ENCODE data around the gene CNOT9.
"Not testable (repeated sequence)": the region's sequence is repeated elsewhere in the genome, so short reads cannot be mapped to it uniquely, and the experiment has no call there.

Gene CNOT9

GRCh38 chr2:218568190-218569037 is at the start of gene CNOT9, which contains the start of gene USP37:
CNOT9 (plus strand) TSS chr2:218568839; CDS start chr2:218568955, 116 bp downstream.
USP37 (minus strand) TSS chr2:218568351; CDS start chr2:218558653, 9,698 bp downstream.
- Histone ChIP-seq H3K27me3 (ENCODE audit: insufficient read depth, low read depth, severe bottlenecking) (no peaks in the 10 kb centered on the region), H3K36me3 (peaks cover 67% of the 10 kb centered on the region), H3K9me3 (ENCODE audit: severe bottlenecking) (no peaks in the 10 kb centered on the region), H3K4me3 (ENCODE audit: low read depth, low read length) (peak within 1 kb of the TSS; percentile 95), H3K27ac (peak within 1 kb of the TSS; percentile 98)
- peak; percentile 99 for DNase-seq
- no peak for TF ChIP-seq CTCF (IDR thresholded peaks at IDR 0.05; ENCODE audit: low read depth, low read length)

GRCh38 chr2:218518876-218519275 is 49.8 kb upstream of the CNOT9 start:
- DNase-seq = no peak
- Histone ChIP-seq H3K4me3 (ENCODE audit: low read depth, low read length) (no peak overlapping the region), H3K36me3 (peaks cover 19% of the 10 kb centered on the region)

GRCh38 chr2:218523651-218524050 is 45.0 kb upstream of the CNOT9 start:
- Histone ChIP-seq H3K9me3 (ENCODE audit: severe bottlenecking) (no peaks in the 10 kb centered on the region), H3K27ac (no peak overlapping the region), H3K27me3 (ENCODE audit: insufficient read depth, low read depth, severe bottlenecking) (no peaks in the 10 kb centered on the region), H3K36me3 (peaks cover 56% of the 10 kb centered on the region), H3K4me3 (ENCODE audit: low read depth, low read length) (no peak overlapping the region)
- no peak for DNase-seq
- TF ChIP-seq CTCF (IDR thresholded peaks at IDR 0.05; ENCODE audit: low read depth, low read length) = no peak

More at GRCh38 chr2:218518876-218519275, 49.8 kb upstream of the CNOT9 start:
- no peaks in the 10 kb centered on the region for H3K9me3 ChIP-seq (ENCODE audit: severe bottlenecking)
- no peaks in the 10 kb centered on the region for H3K27me3 ChIP-seq (ENCODE audit: insufficient read depth, low read depth, severe bottlenecking)
- TF ChIP-seq CTCF (IDR thresholded peaks at IDR 0.05; ENCODE audit: low read depth, low read length) = no peak
- H3K27ac ChIP-seq = no peak overlapping the region

GRCh38 chr2:218528409-218528808 is 40.2 kb upstream of the CNOT9 start:
- not testable (repeated sequence) for H3K27ac ChIP-seq; H3K27me3 ChIP-seq (ENCODE audit: insufficient read depth, low read depth, severe bottlenecking); H3K9me3 ChIP-seq (ENCODE audit: severe bottlenecking); DNase-seq; H3K4me3 ChIP-seq (ENCODE audit: low read depth, low read length)
- H3K36me3 ChIP-seq = peaks cover 82% of the 10 kb centered on the region

GRCh38 chr2:218529990-218530389 is 38.6 kb upstream of the CNOT9 start:
- H3K9me3 ChIP-seq (ENCODE audit: severe bottlenecking) = no peaks in the 10 kb centered on the region
- no peak for DNase-seq
- H3K4me3 ChIP-seq (ENCODE audit: low read depth, low read length) = no peak overlapping the region
- no peaks in the 10 kb centered on the region for H3K27me3 ChIP-seq (ENCODE audit: insufficient read depth, low read depth, severe bottlenecking)
- H3K27ac ChIP-seq = no peak overlapping the region
- no peak for TF ChIP-seq CTCF (IDR thresholded peaks at IDR 0.05; ENCODE audit: low read depth, low read length)
- H3K36me3 ChIP-seq = peaks cover 78% of the 10 kb centered on the region

- no peak for DNase-seq
- no peaks in the 10 kb centered on the region for H3K27me3 ChIP-seq (ENCODE audit: insufficient read depth, low read depth, severe bottlenecking)
- H3K9me3 ChIP-seq (ENCODE audit: severe bottlenecking) = no peaks in the 10 kb centered on the region
- peaks cover 71% of the 10 kb centered on the region for H3K36me3 ChIP-seq
- no peak overlapping the region for H3K27ac ChIP-seq
- no peak overlapping the region for H3K4me3 ChIP-seq (ENCODE audit: low read depth, low read length)
- TF ChIP-seq CTCF (IDR thresholded peaks at IDR 0.05; ENCODE audit: low read depth, low read length) = no peak
These were observed 31.7 kb upstream of the CNOT9 start for GRCh38 chr2:218536804-218537494.
